Neural cell (in vitro differentiated cells): ENCODE data around the gene SORD. TPM values are rescaled to one million over a fixed set of nuclear protein-coding genes. Genes with fewer than 3 reads are reported as not detected.

Experiments used
- H2AFZ ChIP-seq: fragments of 200-600, 300-800 bp; sonication (generic), shearing (Covaris generic); 2 replicates; pipeline ENCODE4 v1.6.0; 2014; ENCODE audit warnings: low read depth, mild to moderate bottlenecking, antibody characterized with exemption, low read length, moderate library complexity
- H3F3A ChIP-seq: fragments of 200-600 bp; shearing (Covaris generic); 2 replicates; pipeline ENCODE4 v1.6.1; 2016; ENCODE audit warnings: mild to moderate bottlenecking, moderate library complexity, mixed read lengths, antibody characterized with exemption, low read length; ENCODE audit not compliant: insufficient read depth, poor library complexity, severe bottlenecking
- H3K27ac ChIP-seq: fragments of 200-600, 300-800 bp; sonication (generic), shearing (Covaris generic); 2 replicates; pipeline ENCODE4 v1.5.1; 2014; ENCODE audit warnings: mild to moderate bottlenecking, low read length, moderate library complexity
- H3K27me3 ChIP-seq: fragments of 300-800, 200-600 bp; sonication (generic), shearing (Covaris generic); 2 replicates; pipeline ENCODE4 v1.6.0; 2014; ENCODE audit warnings: mild to moderate bottlenecking, low read depth, low read length, moderate library complexity; ENCODE audit not compliant: insufficient read depth
- H3K36me3 ChIP-seq: fragments of 300-800, 200-600 bp; sonication (generic), shearing (Covaris generic); 2 replicates; pipeline ENCODE4 v1.5.1; 2014; ENCODE audit warnings: mild to moderate bottlenecking, antibody characterized with exemption, low read length, moderate library complexity; ENCODE audit not compliant: insufficient read depth
- H3K4me2 ChIP-seq: fragments of 300-800, 200-600 bp; sonication (generic), shearing (Covaris generic); 2 replicates; pipeline ENCODE4 v1.6.0; 2014; ENCODE audit warnings: mild to moderate bottlenecking, low read length
- H3K4me3 ChIP-seq: fragments of 300-800, 200-600 bp; sonication (generic), shearing (Covaris generic); 2 replicates; pipeline ENCODE4 v1.5.1; 2014; ENCODE audit warnings: mild to moderate bottlenecking, low read length, moderate library complexity
- H3K79me2 ChIP-seq: fragments of 200-600 bp; shearing (Covaris generic); replicated peaks from 2 replicates; pipeline ENCODE4 v1.6.0; 2014; ENCODE audit warnings: mild to moderate bottlenecking, low read length, moderate library complexity; ENCODE audit not compliant: insufficient read depth
- H3K9ac ChIP-seq: fragments of 300-800, 200-600 bp; sonication (generic), shearing (Covaris generic); 2 replicates; pipeline ENCODE4 v1.6.1; 2016; ENCODE audit warnings: mild to moderate bottlenecking, low read length, mixed read lengths
- H3K9me2 ChIP-seq: fragments of 200-600 bp; shearing (Covaris generic); 2 replicates; pipeline ENCODE4 v1.6.1; 2016; ENCODE audit warnings: mild to moderate bottlenecking, low read length, mixed read lengths; ENCODE audit not compliant: insufficient read depth
- H3K9me3 ChIP-seq: fragments of 200-600, 300-800 bp; sonication (generic), shearing (Covaris generic); 2 replicates; pipeline ENCODE4 v1.6.1; 2016; ENCODE audit warnings: mild to moderate bottlenecking, mixed run types, low read length, moderate library complexity, mixed read lengths
- H4K20me1 ChIP-seq: fragments of 200-600 bp; shearing (Covaris generic); 2 replicates; pipeline ENCODE4 v1.6.1; 2016; ENCODE audit warnings: mild to moderate bottlenecking, mixed run types; ENCODE audit not compliant: insufficient read depth
- CTCF ChIP-seq: fragments of 450-650 bp; IDR thresholded peaks from 2 replicates; pipeline ENCODE4 v1.5.1; 2014; ENCODE audit warnings: antibody characterized with exemption, mild to moderate bottlenecking, moderate library complexity; ENCODE audit not compliant: poor library complexity, severe bottlenecking
- EP300 ChIP-seq: fragments of 450-650 bp; conservative IDR thresholded peaks from 2 replicates; pipeline ENCODE4 v1.6.1; 2014; ENCODE audit warnings: antibody characterized with exemption, mild to moderate bottlenecking, moderate library complexity; ENCODE audit not compliant: poor library complexity, severe bottlenecking
- EZH2 ChIP-seq: fragments of 200-600, 300-800 bp; shearing (Covaris generic), sonication (generic); IDR thresholded peaks from 2 replicates; pipeline ENCODE4 v1.6.1; 2014; ENCODE audit warnings: antibody characterized with exemption, low read length, borderline replicate concordance, mild to moderate bottlenecking; ENCODE audit not compliant: insufficient read depth, poor library complexity, severe bottlenecking
- MXI1 ChIP-seq: fragments of 450-650 bp; conservative IDR thresholded peaks from 2 replicates; pipeline ENCODE4 v1.6.1; 2014; ENCODE audit warnings: antibody characterized with exemption, mild to moderate bottlenecking; ENCODE audit not compliant: poor library complexity, severe bottlenecking
- POLR2AphosphoS5 ChIP-seq: IDR thresholded peaks from 2 replicates; pipeline ENCODE4 v1.6.1; 2012
- RAD21 ChIP-seq: fragments of 450-650 bp; conservative IDR thresholded peaks from 2 replicates; pipeline ENCODE4 v1.6.1; 2014; ENCODE audit warnings: antibody characterized with exemption, mild to moderate bottlenecking, moderate library complexity
- REST ChIP-seq: IDR thresholded peaks from 2 replicates; pipeline ENCODE4 v1.6.1; 2012; ENCODE audit warnings: borderline replicate concordance
- SMC3 ChIP-seq: fragments of 450-650 bp; conservative IDR thresholded peaks from 2 replicates; pipeline ENCODE4 v1.6.1; 2014; ENCODE audit warnings: antibody characterized with exemption, mild to moderate bottlenecking, moderate library complexity; ENCODE audit not compliant: poor library complexity
- TAF1 ChIP-seq: IDR thresholded peaks from 2 replicates; pipeline ENCODE4 v1.6.1; 2012; ENCODE audit warnings: low read depth
- polyA plus RNA-seq: library from polyadenylated mRNA; depleted of rRNA; stranded (reverse); fragments of >200 nt; gene quantifications from 2 replicates; pipeline ENCODE4 v1.2.3, GENCODE V29; 2014

SORD gene
- polyA plus RNA-seq, 1 donor from 2014 or later: 17.7 TPM

- Histone ChIP-seq H3K79me2 (no peaks in the 10 kb centered on the region), H3K36me3 (no peaks in the 10 kb centered on the region), H3F3A (no peaks in the 10 kb centered on the region), H4K20me1 (no peaks in the 10 kb centered on the region), H3K27me3 (no peaks in the 10 kb centered on the region), H3K9me2 (no peaks in the 10 kb centered on the region), H3K4me2 (no peak overlapping the region), H3K27ac (no peak overlapping the region), H3K9ac (no peak overlapping the region), H3K9me3 (no peaks in the 10 kb centered on the region), H2AFZ (no peak overlapping the region), H3K4me3 (no peak overlapping the region)
- no peak for TF ChIP-seq MXI1
Observed at GRCh38 chr15:45099549-45100165, 76.7 kb downstream of the SORD start.

GRCh38 chr15:45100884-45101625, 78.1 kb downstream of the SORD start:
- Histone ChIP-seq H3K27ac (no peak overlapping the region), H3K36me3 (no peaks in the 10 kb centered on the region), H2AFZ (no peak overlapping the region), H3K9me2 (no peaks in the 10 kb centered on the region), H3K4me3 (no peak overlapping the region), H3K4me2 (no peak overlapping the region), H3K27me3 (no peaks in the 10 kb centered on the region), H4K20me1 (no peaks in the 10 kb centered on the region), H3K9me3 (no peaks in the 10 kb centered on the region), H3K79me2 (no peaks in the 10 kb centered on the region), H3K9ac (no peak overlapping the region), H3F3A (no peaks in the 10 kb centered on the region)
- TF ChIP-seq CTCF (no peak), TAF1 (no peak), POLR2AphosphoS5 (no peak), SMC3 (no peak), REST (no peak), EP300 (no peak), MXI1 (no peak), RAD21 (no peak), EZH2 (no peak)
